Prostate gland (tissue), 2 donors: ENCODE data around the gene GSDME.

Experiments used
- POLR2A ChIP-seq: fragments of 450-650 bp; IDR thresholded peaks from one replicate; pipeline ENCODE4 v1.6.1; 2016; ENCODE audit warnings: antibody characterized with exemption, mild to moderate bottlenecking
- TF ChIP-seq, protein P1 (sequence below), 4 experiments: fragments of 200-600 bp in 2 of 4; fragments of 450-650 bp in 2 of 4; sonication (generic) in 2 of 4; IDR thresholded peaks; 1 replicate in 3 of 4; 2 replicates in 1 of 4; pipeline ENCODE4 v1.5.1; 2016 to 2019; ENCODE audit warnings: antibody characterized with exemption in 4 of 4, mild to moderate bottlenecking in 2 of 4, moderate library complexity in 2 of 4

DNA sequence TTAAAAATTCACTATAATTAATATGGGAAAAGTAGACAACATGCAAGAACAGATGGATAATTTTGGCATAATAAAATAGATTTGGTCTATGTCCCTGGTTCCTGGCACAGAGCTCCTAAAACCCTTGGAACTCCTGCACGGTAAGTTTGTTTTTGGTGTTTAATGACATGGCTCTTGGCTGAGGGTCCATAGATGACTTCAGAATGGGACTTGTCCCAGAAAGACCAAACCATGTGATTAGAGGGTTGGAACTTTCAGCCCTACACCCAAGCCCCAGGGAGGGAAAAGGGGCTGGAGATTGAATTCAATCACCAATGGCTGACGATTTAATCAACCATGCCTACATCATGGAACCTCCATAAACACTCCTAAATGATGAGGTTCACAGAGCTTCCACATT is 12.6 kb upstream of the GSDME start:
- TF ChIP-seq, protein P1, sequence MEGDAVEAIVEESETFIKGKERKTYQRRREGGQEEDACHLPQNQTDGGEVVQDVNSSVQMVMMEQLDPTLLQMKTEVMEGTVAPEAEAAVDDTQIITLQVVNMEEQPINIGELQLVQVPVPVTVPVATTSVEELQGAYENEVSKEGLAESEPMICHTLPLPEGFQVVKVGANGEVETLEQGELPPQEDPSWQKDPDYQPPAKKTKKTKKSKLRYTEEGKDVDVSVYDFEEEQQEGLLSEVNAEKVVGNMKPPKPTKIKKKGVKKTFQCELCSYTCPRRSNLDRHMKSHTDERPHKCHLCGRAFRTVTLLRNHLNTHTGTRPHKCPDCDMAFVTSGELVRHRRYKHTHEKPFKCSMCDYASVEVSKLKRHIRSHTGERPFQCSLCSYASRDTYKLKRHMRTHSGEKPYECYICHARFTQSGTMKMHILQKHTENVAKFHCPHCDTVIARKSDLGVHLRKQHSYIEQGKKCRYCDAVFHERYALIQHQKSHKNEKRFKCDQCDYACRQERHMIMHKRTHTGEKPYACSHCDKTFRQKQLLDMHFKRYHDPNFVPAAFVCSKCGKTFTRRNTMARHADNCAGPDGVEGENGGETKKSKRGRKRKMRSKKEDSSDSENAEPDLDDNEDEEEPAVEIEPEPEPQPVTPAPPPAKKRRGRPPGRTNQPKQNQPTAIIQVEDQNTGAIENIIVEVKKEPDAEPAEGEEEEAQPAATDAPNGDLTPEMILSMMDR (IDR thresholded peaks at IDR 0.05), result no peak
- TF ChIP-seq POLR2A, result no peak
